Spleen (tissue), 7 donors: Measurements from ENCODE around the gene LRRC18.

Source experiments
- CTCF ChIP-seq, 11 experiments: fragments of 200-600 bp in 7 of 11; fragments of 450-650 bp in 4 of 11; sonication (generic) in 4 of 11; IDR thresholded peaks in 8 of 11; conservative IDR thresholded peaks in 3 of 11; 1 replicate in 7 of 11; 2 replicates in 4 of 11; pipeline versions ENCODE4 v1.4.0 to v1.8.0; 2016 to 2021; ENCODE audit warnings: antibody characterized with exemption in 11 of 11, inconsistent platforms in 4 of 11, mild to moderate bottlenecking in 1 of 11
- POLR2A ChIP-seq, 3 donors: fragments of 450-650 bp; IDR thresholded peaks; one replicate each; pipeline ENCODE4 v1.5.1; 2017; ENCODE audit warnings: antibody characterized with exemption in 3 of 3, mild to moderate bottlenecking in 1 of 3
- donor health status: DM: no; HTN: no; CAD: no; lungs with moderate emphysema.
- donor health status: DM: no; HTN: no; CAD: no.
- donor health status: DM: no; HTN: no; CAD: no.

- TF ChIP-seq CTCF (IDR thresholded peaks at IDR 0.05 in 8 of 11, conservative IDR thresholded peaks at IDR 0.05 in 3 of 11), result no peak
- no peak for TF ChIP-seq POLR2A (IDR thresholded peaks at IDR 0.05)
Measured at GRCh38 chr10:48939790-48940325, at the start of gene LRRC18.
